K562 (cell line): ENCODE data around the gene HMOX2. TPM values are rescaled to one million over a fixed set of nuclear protein-coding genes. Genes with fewer than 3 reads are reported as not detected.

ENCODE experiments used
- CC2D1A ChIP-seq: fragments of 450-650 bp; IDR thresholded peaks from 2 replicates; pipeline ENCODE4 v1.6.1; 2017; ENCODE audit warnings: mild to moderate bottlenecking
- CTBP1 ChIP-seq: fragments of 450-650 bp; IDR thresholded peaks from 2 replicates; pipeline ENCODE4 v1.6.1; 2016; ENCODE audit warnings: borderline replicate concordance
- ETS2 ChIP-seq: IDR thresholded peaks from 2 replicates; pipeline ENCODE4 v1.6.1; 2016; ENCODE audit warnings: borderline replicate concordance, missing genetic modification characterization, mild to moderate bottlenecking, moderate library complexity, missing compliant biosample characterization; ENCODE audit not compliant: poor library complexity, severe bottlenecking
- FIP1L1 ChIP-seq: fragments of 200-400 bp; formaldehyde crosslinking; IDR thresholded peaks from 2 replicates; pipeline ENCODE4 v1.6.1; 2018; ENCODE audit warnings: mild to moderate bottlenecking, low read depth, low read length; ENCODE audit not compliant: poor library complexity, severe bottlenecking
- HEY1 ChIP-seq: fragments of 250-450 bp; sonication (Bioruptor Pico); IDR thresholded peaks from 2 replicates; pipeline ENCODE4 v1.5.0; 2020; ENCODE audit warnings: mild to moderate bottlenecking, moderate library complexity, borderline replicate concordance
- HNRNPLL ChIP-seq: fragments of 200-400 bp; formaldehyde crosslinking; IDR thresholded peaks from 2 replicates; pipeline ENCODE4 v1.6.1; 2017; ENCODE audit warnings: low read length, low read depth, mild to moderate bottlenecking; ENCODE audit not compliant: poor library complexity, severe bottlenecking
- MYNN ChIP-seq, 2 experiments: sonication (generic); formaldehyde crosslinking in 1 of 2; IDR thresholded peaks; 2 replicates each; pipeline versions ENCODE4 v1.5.0 to v1.6.1; 2016 to 2020; ENCODE audit warnings: antibody characterized with exemption in 1 of 2, missing genetic modification reagents in 1 of 2
- NCOA6 ChIP-seq: fragments of 450-650 bp; IDR thresholded peaks from 2 replicates; pipeline ENCODE4 v1.6.1; 2017; ENCODE audit warnings: mild to moderate bottlenecking
- PURB ChIP-seq: sonication (generic); formaldehyde crosslinking; IDR thresholded peaks from 2 replicates; pipeline ENCODE4 v1.9.0; 2021; ENCODE audit warnings: low read depth, mild to moderate bottlenecking, missing genetic modification reagents
- RB1 ChIP-seq: fragments of 450-650 bp; IDR thresholded peaks from 2 replicates; pipeline ENCODE4 v1.6.1; 2017; ENCODE audit warnings: low read depth, mild to moderate bottlenecking
- RHOXF2B ChIP-seq: fragments of 250-450 bp; sonication (Bioruptor Pico); conservative IDR thresholded peaks from 2 replicates; pipeline ENCODE4 v1.5.1; 2021
- SMAD2 ChIP-seq: fragments of 150-350 bp; IDR thresholded peaks from 2 replicates; pipeline ENCODE4 v1.6.1; 2014; ENCODE audit warnings: low read depth, mild to moderate bottlenecking, low read length
- SNRNP70 ChIP-seq: fragments of 200-400 bp; formaldehyde crosslinking; optimal IDR thresholded peaks from 2 replicates; pipeline ENCODE3; 2017; ENCODE audit warnings: low read depth, low read length
- SREBF2 ChIP-seq: sonication (generic); formaldehyde crosslinking; IDR thresholded peaks from 2 replicates; pipeline ENCODE4 v1.4.0; 2020; ENCODE audit warnings: mild to moderate bottlenecking, missing genetic modification reagents
- SRSF1 ChIP-seq: fragments of 200-400 bp; formaldehyde crosslinking; IDR thresholded peaks from 2 replicates; pipeline ENCODE4 v1.6.1; 2017; ENCODE audit warnings: mild to moderate bottlenecking, low read depth, low read length, moderate library complexity
- STAG1 ChIP-seq: sonication (generic); formaldehyde crosslinking; IDR thresholded peaks from 2 replicates; pipeline ENCODE4 v1.5.0; 2020; ENCODE audit warnings: missing genetic modification reagents, borderline replicate concordance
- TAF7 ChIP-seq: fragments of 450-650 bp; IDR thresholded peaks from 2 replicates; pipeline ENCODE4 v1.6.1; 2016; ENCODE audit warnings: missing genetic modification characterization, missing compliant biosample characterization
- ZBTB2 ChIP-seq: fragments of 450-650 bp; IDR thresholded peaks from 2 replicates; pipeline ENCODE4 v1.6.1; 2016; ENCODE audit warnings: antibody characterized with exemption
- ZNF57 ChIP-seq: fragments of 450-650 bp; formaldehyde crosslinking; IDR thresholded peaks from 2 replicates; pipeline ENCODE4 v1.4.0; 2020; ENCODE audit warnings: mild to moderate bottlenecking, moderate library complexity
- ZNF785 ChIP-seq: fragments of 250-450 bp; sonication (Bioruptor Pico); IDR thresholded peaks from 2 replicates; pipeline ENCODE4 v1.4.0; 2020; ENCODE audit warnings: mild to moderate bottlenecking
- polyA plus RNA-seq, 8 experiments: library from polyadenylated mRNA; depleted of rRNA in 4 of 8; stranded (reverse) in 5 of 8; unstranded in 3 of 8; fragments of >200 nt; fragmentation: Nextera tagmentation in 2 of 8; fragmentation: Illumina TruSeq in 1 of 8; extraction: Ambion mirVana in 2 of 8; extraction: Trizol in 1 of 8; gene quantifications; 2 replicates each; pipeline versions ENCODE4 v1.2.1 to v1.2.3, GENCODE V29; 2011 to 2014; ENCODE audit warnings: inconsistent platforms in 1 of 8, missing spikeins in 1 of 8
- total RNA-seq, 7 experiments: library from RNA; depleted of rRNA in 6 of 7; stranded (reverse); fragments of >200 nt in 6 of 7; fragmentation: Illumina TruSeq in 2 of 7; extraction: Trizol in 2 of 7; gene quantifications; 2 replicates each; pipeline versions ENCODE4 v1.2.1 to v1.2.3, GENCODE V29; 2011 to 2021; ENCODE audit warnings: low replicate concordance in 1 of 7
- TF ChIP-seq, protein P1 (sequence below), 2 experiments: fragments of 450-650 bp; formaldehyde crosslinking in 1 of 2; IDR thresholded peaks; 2 replicates each; pipeline versions ENCODE4 v1.4.0 to v1.6.1; 2014 to 2020; ENCODE audit warnings: mild to moderate bottlenecking in 2 of 2, borderline replicate concordance in 1 of 2, low read depth in 1 of 2

The HMOX2 gene
- total and polyA plus RNA-seq, 9 of the 15 experiments (the other 6 are each of a cell fraction or from before 2014, with no cell fraction given): 26.8 to 87.4 (median 57.4) TPM

- TF ChIP-seq, protein P1, sequence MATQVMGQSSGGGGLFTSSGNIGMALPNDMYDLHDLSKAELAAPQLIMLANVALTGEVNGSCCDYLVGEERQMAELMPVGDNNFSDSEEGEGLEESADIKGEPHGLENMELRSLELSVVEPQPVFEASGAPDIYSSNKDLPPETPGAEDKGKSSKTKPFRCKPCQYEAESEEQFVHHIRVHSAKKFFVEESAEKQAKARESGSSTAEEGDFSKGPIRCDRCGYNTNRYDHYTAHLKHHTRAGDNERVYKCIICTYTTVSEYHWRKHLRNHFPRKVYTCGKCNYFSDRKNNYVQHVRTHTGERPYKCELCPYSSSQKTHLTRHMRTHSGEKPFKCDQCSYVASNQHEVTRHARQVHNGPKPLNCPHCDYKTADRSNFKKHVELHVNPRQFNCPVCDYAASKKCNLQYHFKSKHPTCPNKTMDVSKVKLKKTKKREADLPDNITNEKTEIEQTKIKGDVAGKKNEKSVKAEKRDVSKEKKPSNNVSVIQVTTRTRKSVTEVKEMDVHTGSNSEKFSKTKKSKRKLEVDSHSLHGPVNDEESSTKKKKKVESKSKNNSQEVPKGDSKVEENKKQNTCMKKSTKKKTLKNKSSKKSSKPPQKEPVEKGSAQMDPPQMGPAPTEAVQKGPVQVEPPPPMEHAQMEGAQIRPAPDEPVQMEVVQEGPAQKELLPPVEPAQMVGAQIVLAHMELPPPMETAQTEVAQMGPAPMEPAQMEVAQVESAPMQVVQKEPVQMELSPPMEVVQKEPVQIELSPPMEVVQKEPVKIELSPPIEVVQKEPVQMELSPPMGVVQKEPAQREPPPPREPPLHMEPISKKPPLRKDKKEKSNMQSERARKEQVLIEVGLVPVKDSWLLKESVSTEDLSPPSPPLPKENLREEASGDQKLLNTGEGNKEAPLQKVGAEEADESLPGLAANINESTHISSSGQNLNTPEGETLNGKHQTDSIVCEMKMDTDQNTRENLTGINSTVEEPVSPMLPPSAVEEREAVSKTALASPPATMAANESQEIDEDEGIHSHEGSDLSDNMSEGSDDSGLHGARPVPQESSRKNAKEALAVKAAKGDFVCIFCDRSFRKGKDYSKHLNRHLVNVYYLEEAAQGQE (IDR thresholded peaks at IDR 0.05; ENCODE audit: borderline replicate concordance): peak; percentile 69
- TF ChIP-seq, protein P1 (CRISPR knock-in tag; IDR thresholded peaks at IDR 0.05; ENCODE audit: low read depth): no peak
- TF ChIP-seq SNRNP70 (no peak), HEY1 (CRISPR knock-in tag) (no peak), ZNF785 (CRISPR knock-in tag) (no peak), CC2D1A (no peak), RHOXF2B (CRISPR knock-in tag) (no peak), RB1 (peak; percentile 53; the same call in 1 of the 2 replicates), ZNF57 (no peak), ETS2 (tag) (no peak), CTBP1 (peak; percentile 32; the same call in 1 of the 2 replicates), PURB (CRISPR knock-in tag) (no peak), STAG1 (peak; percentile 53; the same call in 1 of the 2 replicates), TAF7 (tag) (no peak), HNRNPLL (no peak), SRSF1 (no peak), MYNN (IDR thresholded peaks at IDR 0.05) (no peak), MYNN (CRISPR knock-in tag; IDR thresholded peaks at IDR 0.05) (no peak), SREBF2 (CRISPR knock-in tag) (no peak), NCOA6 (no peak), SMAD2 (no peak), FIP1L1 (no peak), ZBTB2 (no peak)
These were observed 30.3 kb downstream of the HMOX2 start (continued) for GRCh38 chr16:4506450-4506849.
